WTC11 (cell line): ENCODE results near the gene NFX1. TPM values are rescaled to one million over a fixed set of nuclear protein-coding genes. Genes with fewer than 3 reads are reported as not detected.

Experiments
- ATAC-seq: fragments of 200-7000 bp; cut with Tn5 transposase; 2 replicates; pipeline ENCODE4 v1.10.0; 2021; ENCODE audit warnings: mild to moderate bottlenecking, moderate library complexity
- CTCF ChIA-PET: fragments of 300-600 bp; sonication (Branson Sonifier 250); formaldehyde crosslinking; loops from one replicate; lab custom pipeline; 2021; ENCODE audit warnings: antibody characterized with exemption; lab: Charles Lee
- POLR2A ChIA-PET: fragments of 350-600 bp; sonication (Branson Sonifier 250); formaldehyde crosslinking; loops from one replicate; lab custom pipeline; 2021; ENCODE audit warnings: antibody characterized with exemption; lab: Charles Lee
- DNase-seq: peaks from one replicate; pipeline ENCODE4 v3.0.0; 2021; ENCODE audit warnings: low spot score
- H3K27ac Mint-ChIP-seq: 2 replicates; pipeline ENCODE4 v1.8.0; 2021; ENCODE audit warnings: mixed read lengths
- H3K27me3 Mint-ChIP-seq: 2 replicates; pipeline ENCODE4 v1.8.0; 2021; ENCODE audit warnings: low read depth, mild to moderate bottlenecking, moderate library complexity, mixed read lengths
- H3K36me3 Mint-ChIP-seq: 2 replicates; pipeline ENCODE4 v1.8.0; 2021; ENCODE audit warnings: mixed read lengths
- H3K4me1 Mint-ChIP-seq: 2 replicates; pipeline ENCODE4 v1.8.0; 2022; ENCODE audit warnings: mixed read lengths
- H3K4me3 Mint-ChIP-seq: 2 replicates; pipeline ENCODE4 v1.8.0; 2021; ENCODE audit warnings: mild to moderate bottlenecking, moderate library complexity, mixed read lengths
- H3K9me3 Mint-ChIP-seq: 2 replicates; pipeline ENCODE4 v1.8.0; 2021; ENCODE audit warnings: mixed read lengths
- CREB1 ChIP-seq: sonication (generic); formaldehyde crosslinking; IDR thresholded peaks from 2 replicates; pipeline ENCODE4 v1.8.0; 2023; ENCODE audit warnings: mild to moderate bottlenecking, missing genetic modification reagents
- GTF2I ChIP-seq: fragments of 250-450 bp; sonication (Bioruptor Pico); conservative IDR thresholded peaks from 2 replicates; pipeline ENCODE4 v1.4.0; 2021; ENCODE audit warnings: mild to moderate bottlenecking
- JAZF1 ChIP-seq: fragments of 250-450 bp; sonication (Bioruptor Pico); IDR thresholded peaks from 2 replicates; pipeline ENCODE4 v1.9.0; 2021; ENCODE audit warnings: moderate library complexity, mild to moderate bottlenecking, inconsistent platforms
- KAT7 ChIP-seq: sonication (generic); formaldehyde crosslinking; IDR thresholded peaks from 2 replicates; pipeline ENCODE4 v1.8.1; 2023; ENCODE audit warnings: missing genetic modification reagents, mild to moderate bottlenecking, borderline replicate concordance
- NFYB ChIP-seq: sonication (generic); formaldehyde crosslinking; conservative IDR thresholded peaks from 2 replicates; pipeline ENCODE4 v1.8.0; 2022; ENCODE audit warnings: low read depth, missing genetic modification reagents
- NR2C2 ChIP-seq: sonication (generic); formaldehyde crosslinking; IDR thresholded peaks from 2 replicates; pipeline ENCODE4 v1.8.0; 2022; ENCODE audit warnings: mild to moderate bottlenecking, missing genetic modification reagents
- OVOL2 ChIP-seq: fragments of 250-450 bp; sonication (Bioruptor Pico); IDR thresholded peaks from 2 replicates; pipeline ENCODE4 v1.9.0; 2021; ENCODE audit warnings: mild to moderate bottlenecking, borderline replicate concordance
- RELA ChIP-seq: sonication (generic); formaldehyde crosslinking; IDR thresholded peaks from 2 replicates; pipeline ENCODE4 v1.8.1; 2022; ENCODE audit warnings: missing genetic modification reagents, mild to moderate bottlenecking, borderline replicate concordance
- SMAD3 ChIP-seq: sonication (generic); formaldehyde crosslinking; IDR thresholded peaks from 2 replicates; pipeline ENCODE4 v1.8.0; 2022; ENCODE audit warnings: missing genetic modification reagents, mild to moderate bottlenecking, borderline replicate concordance
- TEAD4 ChIP-seq: sonication (generic); formaldehyde crosslinking; IDR thresholded peaks from 2 replicates; pipeline ENCODE4 v1.8.0; 2022; ENCODE audit warnings: mild to moderate bottlenecking, missing genetic modification reagents
- USF1 ChIP-seq: sonication (generic); formaldehyde crosslinking; IDR thresholded peaks from 2 replicates; pipeline ENCODE4 v1.8.0; 2022; ENCODE audit warnings: mild to moderate bottlenecking, missing genetic modification reagents
- USF2 ChIP-seq: sonication (generic); formaldehyde crosslinking; IDR thresholded peaks from 2 replicates; pipeline ENCODE4 v1.8.1; 2023; ENCODE audit warnings: mild to moderate bottlenecking, missing genetic modification reagents, moderate library complexity
- ZBTB43 ChIP-seq: sonication (generic); formaldehyde crosslinking; IDR thresholded peaks from 2 replicates; pipeline ENCODE4 v1.8.1; 2023; ENCODE audit warnings: mild to moderate bottlenecking, missing genetic modification reagents
- ZNF281 ChIP-seq: sonication (generic); formaldehyde crosslinking; IDR thresholded peaks from 2 replicates; pipeline ENCODE4 v1.8.0; 2023; ENCODE audit warnings: mild to moderate bottlenecking, missing genetic modification reagents
- ZNF317 ChIP-seq: sonication (generic); formaldehyde crosslinking; IDR thresholded peaks from 2 replicates; pipeline ENCODE4 v1.8.1; 2023; ENCODE audit warnings: low read depth, mild to moderate bottlenecking, moderate library complexity, missing genetic modification reagents, borderline replicate concordance
- ZSCAN18 ChIP-seq: fragments of 250-450 bp; sonication (Bioruptor Pico); IDR thresholded peaks from 2 replicates; pipeline ENCODE4 v2.1.2; 2022; ENCODE audit warnings: mild to moderate bottlenecking, moderate library complexity
- total RNA-seq: library from RNA; stranded (reverse); gene quantifications from 3 replicates; pipeline ENCODE4 v1.2.3, GENCODE V29; 2021

The NFX1 gene
- total RNA-seq, 1 experiment from 2014 or later: 30.9 TPM

- no peak for TF ChIP-seq ZSCAN18 (CRISPR knock-in tag)
- TF ChIP-seq, all 79 proteins: peak for 0
These were observed 127.8 kb downstream of the NFX1 start (continued) for GRCh38 chr9:33418090-33418489.

GRCh38 chr9:33419708-33420303, 129.5 kb downstream of the NFX1 start:
- POLR2A ChIA-PET: no interaction called here
- ATAC-seq: no peak
- Mint-ChIP-seq H3K4me1 (peaks cover 7% of the 10 kb centered on the region), H3K9me3 (no peaks in the 10 kb centered on the region)
- TF ChIP-seq KAT7 (CRISPR knock-in tag) (no peak), ZNF281 (CRISPR knock-in tag) (no peak), GTF2I (CRISPR knock-in tag) (no peak), USF2 (CRISPR knock-in tag) (no peak), ZBTB43 (CRISPR knock-in tag) (no peak), TEAD4 (CRISPR knock-in tag) (no peak), NR2C2 (CRISPR knock-in tag) (no peak), SMAD3 (CRISPR knock-in tag) (no peak), CREB1 (CRISPR knock-in tag) (no peak), OVOL2 (no peak), NFYB (CRISPR knock-in tag) (no peak), JAZF1 (CRISPR knock-in tag) (no peak), RELA (CRISPR knock-in tag) (no peak), ZNF317 (CRISPR knock-in tag) (no peak), USF1 (CRISPR knock-in tag) (no peak)
- TF ChIP-seq, all 79 proteins: peak for 0
- DNase-seq: no peak
- CTCF ChIA-PET: interaction anchor here (1.0 to 2.9 kb wide), 5 partner anchors 13 to 47 kb away, joined by 4 to 27 read pairs (median 5); partner anchors contain the start of gene AQP3
- Mint-ChIP-seq H3K27ac (no peak overlapping the region), H3K4me3 (no peak overlapping the region), H3K27me3 (no peaks in the 10 kb centered on the region), H3K36me3 (no peaks in the 10 kb centered on the region)

Other genes starting within 250 kb of the NFX1 start
- gene SMU1, start 213.8 kb upstream of the NFX1 start, total RNA-seq: 23.2 to 23.3 TPM (median 23.2 TPM) in 3 replicates
- 19.1 to 20.2 TPM (median 19.8 TPM) in 3 replicates for gene B4GALT1, start 123.2 kb upstream of the NFX1 start, total RNA-seq
- gene SPINK4, start 50.3 kb upstream of the NFX1 start, total RNA-seq: not detected in 3 replicates
- gene BAG1, start 25.8 kb upstream of the NFX1 start, total RNA-seq: 44.7 to 52.9 TPM (median 48.2 TPM) in 3 replicates
- gene CHMP5, start 25.5 kb upstream of the NFX1 start, total RNA-seq: 46.2 to 50.6 TPM (median 46.9 TPM) in 3 replicates
- gene AQP7, start 112.1 kb downstream of the NFX1 start, total RNA-seq: 0.09 to 0.23 TPM (median 0.17 TPM) in 3 replicates
- gene AQP3, start 157.1 kb downstream of the NFX1 start, total RNA-seq: 3.0 to 3.6 TPM (median 3.5 TPM) in 3 replicates
- 38.6 to 48.5 TPM (median 42.2 TPM) in 3 replicates for gene NOL6, start 183.4 kb downstream of the NFX1 start, total RNA-seq
- gene ANKRD18B, start 233.7 kb downstream of the NFX1 start, total RNA-seq: 11.0 to 16.4 TPM (median 13.6 TPM) in 3 replicates